GM23338 (cell line): ENCODE measurements around the gene FASTK.

Experiments
- CREB1 ChIP-seq: fragments of 250-450 bp; sonication (Bioruptor Pico); IDR thresholded peaks from 2 replicates; pipeline ENCODE4 v1.5.0; 2020; ENCODE audit warnings: low read depth, mild to moderate bottlenecking, moderate library complexity
- EZH2 ChIP-seq: fragments of 200-600 bp; sonication (generic); IDR thresholded peaks from one replicate; pipeline ENCODE4 v1.8.0; 2017; ENCODE audit warnings: antibody characterized with exemption, mild to moderate bottlenecking, low read depth; ENCODE audit not compliant: unreplicated experiment
- EZH2phosphoT487 ChIP-seq: fragments of 200-600 bp; sonication (generic); IDR thresholded peaks from one replicate; pipeline ENCODE4 v1.8.1; 2018; ENCODE audit warnings: antibody characterized with exemption; ENCODE audit not compliant: unreplicated experiment
- POLR2AphosphoS5 ChIP-seq: IDR thresholded peaks from 2 replicates; pipeline ENCODE4 v1.6.1; 2016; ENCODE audit warnings: antibody characterized with exemption, low read depth
- TF ChIP-seq, protein P1 (sequence below), 2 experiments: fragments of 200-600 bp in 1 of 2; sonication (generic) in 1 of 2; conservative IDR thresholded peaks; 2 replicates each; pipeline versions ENCODE4 v1.5.1 to v1.6.1; 2016 to 2017; ENCODE audit warnings: antibody characterized with exemption in 2 of 2, low read depth in 2 of 2, mild to moderate bottlenecking in 2 of 2, moderate library complexity in 1 of 2
- TF ChIP-seq, protein P2 (sequence below): IDR thresholded peaks from one replicate; pipeline ENCODE4 v1.6.1; 2018; ENCODE audit warnings: antibody characterized with exemption; ENCODE audit not compliant: unreplicated experiment

DNA sequence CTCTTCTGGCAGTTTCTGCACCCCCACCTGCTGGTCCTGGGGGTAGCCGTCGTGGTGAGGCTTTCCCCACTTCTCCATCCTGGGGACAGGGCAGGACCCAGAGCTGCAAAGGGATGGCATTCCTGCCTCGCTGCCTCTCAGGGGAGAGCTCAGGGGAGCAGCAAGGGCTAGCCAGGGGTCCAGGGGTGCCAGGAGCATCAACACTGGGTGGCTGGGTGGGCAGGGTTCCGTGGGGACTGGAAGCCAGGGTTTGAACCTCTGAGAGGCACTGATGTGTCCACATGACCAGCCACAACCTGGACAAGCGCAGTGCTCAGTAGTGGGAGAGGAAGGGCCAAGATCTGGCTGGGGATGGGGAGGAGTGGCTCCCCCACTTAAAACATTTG, 46.8 kb downstream of the FASTK start:
- TF ChIP-seq, protein P1, sequence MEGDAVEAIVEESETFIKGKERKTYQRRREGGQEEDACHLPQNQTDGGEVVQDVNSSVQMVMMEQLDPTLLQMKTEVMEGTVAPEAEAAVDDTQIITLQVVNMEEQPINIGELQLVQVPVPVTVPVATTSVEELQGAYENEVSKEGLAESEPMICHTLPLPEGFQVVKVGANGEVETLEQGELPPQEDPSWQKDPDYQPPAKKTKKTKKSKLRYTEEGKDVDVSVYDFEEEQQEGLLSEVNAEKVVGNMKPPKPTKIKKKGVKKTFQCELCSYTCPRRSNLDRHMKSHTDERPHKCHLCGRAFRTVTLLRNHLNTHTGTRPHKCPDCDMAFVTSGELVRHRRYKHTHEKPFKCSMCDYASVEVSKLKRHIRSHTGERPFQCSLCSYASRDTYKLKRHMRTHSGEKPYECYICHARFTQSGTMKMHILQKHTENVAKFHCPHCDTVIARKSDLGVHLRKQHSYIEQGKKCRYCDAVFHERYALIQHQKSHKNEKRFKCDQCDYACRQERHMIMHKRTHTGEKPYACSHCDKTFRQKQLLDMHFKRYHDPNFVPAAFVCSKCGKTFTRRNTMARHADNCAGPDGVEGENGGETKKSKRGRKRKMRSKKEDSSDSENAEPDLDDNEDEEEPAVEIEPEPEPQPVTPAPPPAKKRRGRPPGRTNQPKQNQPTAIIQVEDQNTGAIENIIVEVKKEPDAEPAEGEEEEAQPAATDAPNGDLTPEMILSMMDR (conservative IDR thresholded peaks at IDR 0.05; ENCODE audit: low read depth in 2 of 2), result no peak
- TF ChIP-seq EZH2 (no peak), CREB1 (CRISPR knock-in tag) (no peak), EZH2phosphoT487 (no peak), POLR2AphosphoS5 (no peak)
- TF ChIP-seq, protein P2, sequence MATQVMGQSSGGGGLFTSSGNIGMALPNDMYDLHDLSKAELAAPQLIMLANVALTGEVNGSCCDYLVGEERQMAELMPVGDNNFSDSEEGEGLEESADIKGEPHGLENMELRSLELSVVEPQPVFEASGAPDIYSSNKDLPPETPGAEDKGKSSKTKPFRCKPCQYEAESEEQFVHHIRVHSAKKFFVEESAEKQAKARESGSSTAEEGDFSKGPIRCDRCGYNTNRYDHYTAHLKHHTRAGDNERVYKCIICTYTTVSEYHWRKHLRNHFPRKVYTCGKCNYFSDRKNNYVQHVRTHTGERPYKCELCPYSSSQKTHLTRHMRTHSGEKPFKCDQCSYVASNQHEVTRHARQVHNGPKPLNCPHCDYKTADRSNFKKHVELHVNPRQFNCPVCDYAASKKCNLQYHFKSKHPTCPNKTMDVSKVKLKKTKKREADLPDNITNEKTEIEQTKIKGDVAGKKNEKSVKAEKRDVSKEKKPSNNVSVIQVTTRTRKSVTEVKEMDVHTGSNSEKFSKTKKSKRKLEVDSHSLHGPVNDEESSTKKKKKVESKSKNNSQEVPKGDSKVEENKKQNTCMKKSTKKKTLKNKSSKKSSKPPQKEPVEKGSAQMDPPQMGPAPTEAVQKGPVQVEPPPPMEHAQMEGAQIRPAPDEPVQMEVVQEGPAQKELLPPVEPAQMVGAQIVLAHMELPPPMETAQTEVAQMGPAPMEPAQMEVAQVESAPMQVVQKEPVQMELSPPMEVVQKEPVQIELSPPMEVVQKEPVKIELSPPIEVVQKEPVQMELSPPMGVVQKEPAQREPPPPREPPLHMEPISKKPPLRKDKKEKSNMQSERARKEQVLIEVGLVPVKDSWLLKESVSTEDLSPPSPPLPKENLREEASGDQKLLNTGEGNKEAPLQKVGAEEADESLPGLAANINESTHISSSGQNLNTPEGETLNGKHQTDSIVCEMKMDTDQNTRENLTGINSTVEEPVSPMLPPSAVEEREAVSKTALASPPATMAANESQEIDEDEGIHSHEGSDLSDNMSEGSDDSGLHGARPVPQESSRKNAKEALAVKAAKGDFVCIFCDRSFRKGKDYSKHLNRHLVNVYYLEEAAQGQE, result no peak
